Endothelial cell of umbilical vein (primary cell): Measurements from ENCODE around the gene CCDC195. TPM values are rescaled to one million over a fixed set of nuclear protein-coding genes. Genes with fewer than 3 reads are reported as not detected.

Experiments used
- BruUV-seq: library from RNA; stranded (reverse); fragments of 400-500 nt; replicated peaks from 2 replicates; lab custom pipeline; 2021; lab: Mats Ljungman, UMichigan
- CTCF ChIA-PET: fragments of 300-600, 350-600 bp; sonication (Branson Sonifier 250); formaldehyde crosslinking; loops from one replicate; lab custom pipeline; 2021; ENCODE audit warnings: antibody characterized with exemption, inconsistent platforms; lab: Charles Lee
- POLR2A ChIA-PET: fragments of 300-600, 350-600 bp; sonication (Branson Sonifier 250); formaldehyde crosslinking; loops from one replicate; lab custom pipeline; 2021; ENCODE audit warnings: antibody characterized with exemption, inconsistent platforms; lab: Charles Lee
- DNase-seq: peaks from one replicate; pipeline ENCODE4 v3.0.0-alpha.2; 2011; ENCODE audit warnings: low read depth, low spot score
- FAIRE-seq: peaks from 2 replicates; lab custom pipeline; 2011; peaks lifted over from hg19 to GRCh38; lab: Jason Lieb, UNC
- H2AFZ ChIP-seq: 2 replicates; pipeline ENCODE4 v1.6.0; 2012; ENCODE audit warnings: low read depth, low read length, control low read depth, inconsistent platforms
- H3K27ac ChIP-seq: 2 replicates; pipeline ENCODE4 v1.5.1; 2011; ENCODE audit warnings: low read depth, mild to moderate bottlenecking, control low read depth, low read length, moderate library complexity; ENCODE audit not compliant: insufficient read depth
- H3K27me3 ChIP-seq, 2 experiments: 2 replicates each; pipeline versions ENCODE4 v1.6.0 to v1.6.1; 2011; ENCODE audit warnings: low read length in 2 of 2, mixed read lengths in 1 of 2; ENCODE audit not compliant: control insufficient read depth in 2 of 2, insufficient read depth in 2 of 2
- H3K36me3 ChIP-seq, 2 experiments: 2 replicates in 1 of 2; 3 replicates in 1 of 2; pipeline ENCODE4 v1.5.1; 2011; ENCODE audit warnings: low read length in 2 of 2, mild to moderate bottlenecking in 1 of 2, moderate library complexity in 1 of 2; ENCODE audit not compliant: control insufficient read depth in 2 of 2, insufficient read depth in 2 of 2; ENCODE audit errors: extremely low read depth in 1 of 2
- H3K4me1 ChIP-seq: 3 replicates; pipeline ENCODE4 v1.5.1; 2011; ENCODE audit warnings: mild to moderate bottlenecking, low read length; ENCODE audit not compliant: control insufficient read depth, insufficient read depth; ENCODE audit errors: extremely low read depth
- H3K4me2 ChIP-seq: 2 replicates; pipeline ENCODE4 v1.6.1; 2011; ENCODE audit warnings: low read length, control low read depth, mixed read lengths; ENCODE audit not compliant: insufficient read depth
- H3K4me3 ChIP-seq, 3 experiments: fragments of 200-600 bp in 1 of 3; sonication (generic), shearing (Covaris generic) in 1 of 3; replicated peaks in 1 of 3; 2 replicates each; pipeline ENCODE4 v1.5.1; 2011 to 2016; ENCODE audit warnings: control low read depth in 3 of 3, low read length in 3 of 3, mild to moderate bottlenecking in 2 of 3, inconsistent platforms in 1 of 3, low read depth in 1 of 3, moderate library complexity in 1 of 3; ENCODE audit not compliant: insufficient read depth in 1 of 3
- H3K79me2 ChIP-seq: 2 replicates; pipeline ENCODE4 v1.6.0; 2012; ENCODE audit warnings: low read length, inconsistent platforms; ENCODE audit not compliant: control insufficient read depth, insufficient read depth
- H3K9ac ChIP-seq: replicated peaks from 2 replicates; pipeline ENCODE3; 2011; ENCODE audit warnings: low read length, control low read depth; ENCODE audit not compliant: insufficient read depth; ENCODE audit errors: extremely low read depth
- H3K9me1 ChIP-seq: replicated peaks from 3 replicates; pipeline ENCODE4 v1.6.0; 2011; ENCODE audit warnings: mild to moderate bottlenecking, low read length; ENCODE audit not compliant: control insufficient read depth, insufficient read depth; ENCODE audit errors: extremely low read depth
- H3K9me3 ChIP-seq: replicated peaks from 2 replicates; pipeline ENCODE4 v1.5.1; 2012; ENCODE audit warnings: low read length, inconsistent platforms; ENCODE audit not compliant: control insufficient read depth, insufficient read depth
- H4K20me1 ChIP-seq: replicated peaks from 2 replicates; pipeline ENCODE3; 2011; ENCODE audit warnings: mild to moderate bottlenecking, low read length; ENCODE audit not compliant: control insufficient read depth, insufficient read depth; ENCODE audit errors: extremely low read depth
- EZH2 ChIP-seq: IDR thresholded peaks from 2 replicates; pipeline ENCODE4 v1.6.1; 2012; ENCODE audit warnings: borderline replicate concordance, low read depth, mild to moderate bottlenecking, moderate library complexity, low read length, inconsistent platforms; ENCODE audit not compliant: severe bottlenecking
- FOS ChIP-seq: IDR thresholded peaks from 2 replicates; pipeline ENCODE4 v1.6.1; 2011; ENCODE audit warnings: mild to moderate bottlenecking, low read length, moderate library complexity, borderline replicate concordance; ENCODE audit not compliant: insufficient read depth
- GATA2 ChIP-seq: IDR thresholded peaks from 2 replicates; pipeline ENCODE4 v1.7.0; 2011; ENCODE audit warnings: low read depth, mild to moderate bottlenecking, moderate library complexity, mixed read lengths, low read length; ENCODE audit not compliant: insufficient read length, insufficient read depth
- JUN ChIP-seq: IDR thresholded peaks from 2 replicates; pipeline ENCODE4 v1.6.1; 2011; ENCODE audit warnings: borderline replicate concordance, low read depth; ENCODE audit not compliant: insufficient read length, insufficient read depth
- MYC ChIP-seq: IDR thresholded peaks from one replicate; pipeline ENCODE4 v1.6.1; 2011; ENCODE audit warnings: mild to moderate bottlenecking, low read depth, low read length
- POLR2A ChIP-seq: IDR thresholded peaks from 2 replicates; pipeline ENCODE4 v1.6.1; 2012; ENCODE audit warnings: low read depth, mild to moderate bottlenecking, control low read depth, low read length
- POLR2AphosphoS5 ChIP-seq: IDR thresholded peaks from 2 replicates; pipeline ENCODE4 v1.6.1; 2012; ENCODE audit warnings: low read depth, mild to moderate bottlenecking, control low read depth, low read length, moderate library complexity; ENCODE audit not compliant: insufficient read depth
- dilution Hi-C: fragments of 300-500 bp; cut with MboI; formaldehyde crosslinking; loops from one replicate; pipeline ENCODE4 v1.15.0; 2019; ENCODE audit warnings: low sequenced_read_pairs; ENCODE audit not compliant: extremely low pct_ligation_motif_present
- intact Hi-C: fragments of 100-400 bp; cut with micrococcal nuclease; formaldehyde crosslinking; loops from one replicate; pipeline ENCODE4 v1.10.0; 2022
- polyA plus RNA-seq, 4 experiments: library from polyadenylated mRNA; depleted of rRNA in 3 of 4; stranded (reverse) in 3 of 4; unstranded in 1 of 4; fragments of >200 nt; gene quantifications; 2 replicates each; pipeline versions ENCODE4 v1.2.1 to v1.2.3, GENCODE V29; 2011 to 2012; ENCODE audit warnings: missing spikeins in 1 of 4
- total RNA-seq: library from RNA; stranded (reverse); gene quantifications from 2 replicates; pipeline ENCODE4 v1.2.3, GENCODE V29; 2021
- TF ChIP-seq, protein P1 (sequence below), 2 donors: IDR thresholded peaks; 1 replicate in 1 of 2; 2 replicates in 1 of 2; pipeline ENCODE4 v1.5.1; 2011; ENCODE audit warnings: low read length in 2 of 2, mild to moderate bottlenecking in 2 of 2, moderate library complexity in 2 of 2, control low read depth in 1 of 2, inconsistent platforms in 1 of 2, low read depth in 1 of 2; ENCODE audit not compliant: insufficient read depth in 1 of 2; ENCODE audit errors: extremely low read depth in 1 of 2
- TF ChIP-seq, protein P2 (sequence below): IDR thresholded peaks from 2 replicates; pipeline ENCODE4 v1.6.1; 2011; ENCODE audit not compliant: insufficient read depth, insufficient read length

The CCDC195 gene
- total and polyA plus RNA-seq, 2 donors (not counting 3 experiments of a cell fraction or from before 2014, with no cell fraction given) = not detected

DNA sequence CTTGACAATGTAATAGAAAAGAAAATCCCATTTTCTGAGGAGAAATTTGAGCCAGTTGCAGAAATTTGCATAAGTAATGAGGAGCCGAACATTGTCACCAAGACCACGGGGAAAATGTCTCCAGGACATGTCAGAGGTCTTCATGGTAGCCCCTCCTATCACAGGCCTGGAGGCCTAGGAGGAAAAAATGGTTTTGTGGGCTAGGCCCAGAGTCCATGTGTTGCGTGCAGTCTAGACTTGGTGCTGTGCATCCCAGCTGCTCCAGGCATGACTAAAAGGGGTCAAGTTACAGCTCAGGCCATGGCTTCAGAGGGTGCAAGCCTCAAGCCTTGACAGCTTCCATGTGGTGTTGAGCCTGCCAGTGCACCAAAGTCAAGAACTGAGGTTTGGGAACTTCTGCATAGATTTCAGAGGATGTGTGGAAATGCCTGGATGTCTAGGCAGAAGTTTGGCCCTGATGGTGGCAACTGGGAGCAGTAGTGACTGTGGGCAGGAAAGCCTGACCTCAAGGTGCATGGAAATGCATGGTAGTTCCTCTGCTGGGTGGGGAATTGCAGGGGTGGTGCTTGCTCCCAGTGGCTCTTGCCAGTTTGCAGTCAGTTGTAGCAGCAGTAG lies 41.9 kb upstream of the CCDC195 start:
- dilution Hi-C loops = no loop called here
- Histone ChIP-seq H3K27ac (no peak overlapping the region), H4K20me1 (no peaks in the 10 kb centered on the region), H3K27me3 (no peaks in the 10 kb centered on the region), H3K9ac (no peak overlapping the region), H3K9me1 (no peaks in the 10 kb centered on the region), H3K4me1 (no peaks in the 10 kb centered on the region), H3K4me2 (no peak overlapping the region), H3K9me3 (no peaks in the 10 kb centered on the region), H3K79me2 (no peaks in the 10 kb centered on the region), H3K4me3 (no peak overlapping the region), H2AFZ (no peak overlapping the region), H3K36me3 (no peaks in the 10 kb centered on the region)
- intact Hi-C loops = no loop called here
- CTCF ChIA-PET = no interaction called here
- DNase-seq (no peak), FAIRE-seq (no peak)
- POLR2A ChIA-PET = no interaction called here
- no TSS peak for BruUV-seq
- TF ChIP-seq POLR2AphosphoS5 (no peak), JUN (no peak), EZH2 (no peak), GATA2 (no peak), MYC (no peak), FOS (no peak), POLR2A (no peak)
- TF ChIP-seq, protein P1, sequence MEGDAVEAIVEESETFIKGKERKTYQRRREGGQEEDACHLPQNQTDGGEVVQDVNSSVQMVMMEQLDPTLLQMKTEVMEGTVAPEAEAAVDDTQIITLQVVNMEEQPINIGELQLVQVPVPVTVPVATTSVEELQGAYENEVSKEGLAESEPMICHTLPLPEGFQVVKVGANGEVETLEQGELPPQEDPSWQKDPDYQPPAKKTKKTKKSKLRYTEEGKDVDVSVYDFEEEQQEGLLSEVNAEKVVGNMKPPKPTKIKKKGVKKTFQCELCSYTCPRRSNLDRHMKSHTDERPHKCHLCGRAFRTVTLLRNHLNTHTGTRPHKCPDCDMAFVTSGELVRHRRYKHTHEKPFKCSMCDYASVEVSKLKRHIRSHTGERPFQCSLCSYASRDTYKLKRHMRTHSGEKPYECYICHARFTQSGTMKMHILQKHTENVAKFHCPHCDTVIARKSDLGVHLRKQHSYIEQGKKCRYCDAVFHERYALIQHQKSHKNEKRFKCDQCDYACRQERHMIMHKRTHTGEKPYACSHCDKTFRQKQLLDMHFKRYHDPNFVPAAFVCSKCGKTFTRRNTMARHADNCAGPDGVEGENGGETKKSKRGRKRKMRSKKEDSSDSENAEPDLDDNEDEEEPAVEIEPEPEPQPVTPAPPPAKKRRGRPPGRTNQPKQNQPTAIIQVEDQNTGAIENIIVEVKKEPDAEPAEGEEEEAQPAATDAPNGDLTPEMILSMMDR (IDR thresholded peaks at IDR 0.05; ENCODE audit: extremely low read depth in 1 of 2, insufficient read depth in 1 of 2, low read depth in 1 of 2, low read length in 2 of 2) = no peak
- TF ChIP-seq, protein P2, sequence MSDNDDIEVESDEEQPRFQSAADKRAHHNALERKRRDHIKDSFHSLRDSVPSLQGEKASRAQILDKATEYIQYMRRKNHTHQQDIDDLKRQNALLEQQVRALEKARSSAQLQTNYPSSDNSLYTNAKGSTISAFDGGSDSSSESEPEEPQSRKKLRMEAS = no peak
